ENCODE data around the gene HES5. TPM values are rescaled to one million over a fixed set of nuclear protein-coding genes. Genes with fewer than 3 reads are reported as not detected.
A peak's percentile ranks its signal among the peaks of the same experiment; 100 is the strongest.

HES5 gene
- total and polyA plus RNA-seq, 2 of the 13 experiments (the other 11 are each of a cell fraction or from before 2014, with no cell fraction given) = not detected

GRCh38 chr1:2525920-2526823, 3.9 kb downstream of the HES5 start, which contains the start of gene PANK4 (continued):
- TF ChIP-seq ZNF281 (CRISPR knock-in tag; IDR thresholded peaks at IDR 0.05; ENCODE audit: borderline replicate concordance) = peak; percentile 50
- no peak for TF ChIP-seq ELF4 (CRISPR knock-in tag; IDR thresholded peaks at IDR 0.05; ENCODE audit: borderline replicate concordance)
- peak; percentile 80 for TF ChIP-seq ARID4A (CRISPR knock-in tag; IDR thresholded peaks at IDR 0.05; ENCODE audit: borderline replicate concordance)
- 0 out of 2 replicates have a peak, but pooled peaks have one; percentile 49 for TF ChIP-seq ZHX1 (CRISPR knock-in tag; IDR thresholded peaks at IDR 0.05; ENCODE audit: low read depth)
- peak; percentile 46 for TF ChIP-seq HNRNPK (IDR thresholded peaks at IDR 0.05; ENCODE audit: low read depth, low read length, poor library complexity, severe bottlenecking)
- peak; percentile 63 for TF ChIP-seq TAF1 (CRISPR knock-in tag; IDR thresholded peaks at IDR 0.05)
- TF ChIP-seq NFYC (CRISPR knock-in tag; IDR thresholded peaks at IDR 0.05) = no peak
- peak; percentile 49 for TF ChIP-seq SNAPC2 (CRISPR knock-in tag; IDR thresholded peaks at IDR 0.05)

All from HepG2 (cell line).